DMS53 treated with DMSO at 0.1 percent for 48 hours (cell line): ENCODE measurements around the gene UNC50.

Experiments
- DNase-seq: peaks from one replicate; lab custom pipeline; 2025; ENCODE audit not compliant: unreplicated experiment; lab: John Stamatoyannopoulos, UW

UNC50 gene

DNA sequence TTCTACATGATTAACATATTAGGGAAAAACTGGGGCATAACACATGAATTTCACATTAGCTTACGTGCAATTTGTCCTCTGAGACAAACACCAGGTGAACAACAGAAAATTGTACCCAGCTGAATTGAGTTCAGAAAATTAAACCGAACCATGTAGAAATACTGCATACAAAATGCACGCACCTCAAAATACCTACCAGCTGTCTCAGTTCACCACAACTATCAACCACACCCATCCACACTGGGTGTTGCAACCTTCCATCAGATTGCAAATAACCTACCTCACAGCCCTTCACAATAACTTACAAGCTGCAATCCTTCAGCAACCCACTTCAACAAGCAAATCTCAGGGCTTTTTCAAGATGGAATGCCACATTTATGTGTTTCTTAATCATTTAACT lies 55.9 kb downstream of the UNC50 start:
- no peak for DNase-seq

DNA sequence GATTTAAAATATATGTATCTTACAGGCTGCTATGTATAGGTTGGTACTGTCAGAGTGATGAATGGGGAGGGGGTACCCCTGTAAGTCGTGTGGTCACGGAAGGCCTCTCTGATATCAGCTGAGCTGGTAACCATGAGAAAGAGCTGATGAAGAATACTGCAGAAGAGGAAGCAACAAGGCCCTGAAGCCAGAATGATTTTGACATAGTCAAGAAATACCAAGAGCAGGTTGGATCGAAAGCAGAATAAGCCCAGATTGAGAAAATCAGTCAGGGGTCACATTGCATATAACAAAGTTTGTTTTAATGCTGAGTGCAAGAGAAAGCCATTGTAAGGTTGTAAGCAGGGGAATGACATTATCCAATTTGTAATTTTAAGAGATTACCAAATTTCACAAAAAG lies 57.3 kb downstream of the UNC50 start:
- no peak for DNase-seq
